Left lobe of liver (tissue), 2 donors: ENCODE data around the gene E4F1. TPM values are rescaled to one million over a fixed set of nuclear protein-coding genes. Genes with fewer than 3 reads are reported as not detected.

Experiments
- ATAC-seq: fragments of 200-7000 bp; cut with Tn5 transposase; one replicate; pipeline ENCODE4 v1.9.1; 2020; ENCODE audit warnings: mild to moderate bottlenecking, moderate library complexity
- DNase-seq: peaks from one replicate; pipeline ENCODE4 v3.0.0-alpha.2; 2020; ENCODE audit warnings: low spot score
- total RNA-seq: library from RNA; stranded (reverse); gene quantifications from one replicate; pipeline ENCODE4 v1.2.1, GENCODE V29; 2021
- donor health status: DM: no; HTN: no; CAD: no; lungs with moderate emphysema.
- donor health status: DM: no; HTN: yes; CAD: no.

The E4F1 gene
- total RNA-seq, 1 donor from 2014 or later: 12.7 TPM

DNA sequence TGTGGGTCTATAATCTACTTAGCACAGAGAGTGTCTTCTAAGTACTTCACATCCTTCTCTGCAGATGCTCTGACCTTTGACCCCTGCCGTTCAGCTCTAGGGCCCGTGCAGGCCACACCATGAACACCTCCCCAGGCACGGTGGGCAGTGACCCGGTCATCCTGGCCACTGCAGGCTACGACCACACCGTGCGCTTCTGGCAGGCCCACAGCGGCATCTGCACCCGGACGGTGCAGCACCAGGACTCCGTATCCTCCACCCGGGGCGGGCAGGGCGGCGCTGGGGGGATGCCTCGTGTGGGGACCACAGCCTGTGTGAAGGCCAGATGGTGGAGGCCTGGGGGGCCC is 17.5 kb upstream of the E4F1 start:
- peak; percentile 25 for ATAC-seq

DNA sequence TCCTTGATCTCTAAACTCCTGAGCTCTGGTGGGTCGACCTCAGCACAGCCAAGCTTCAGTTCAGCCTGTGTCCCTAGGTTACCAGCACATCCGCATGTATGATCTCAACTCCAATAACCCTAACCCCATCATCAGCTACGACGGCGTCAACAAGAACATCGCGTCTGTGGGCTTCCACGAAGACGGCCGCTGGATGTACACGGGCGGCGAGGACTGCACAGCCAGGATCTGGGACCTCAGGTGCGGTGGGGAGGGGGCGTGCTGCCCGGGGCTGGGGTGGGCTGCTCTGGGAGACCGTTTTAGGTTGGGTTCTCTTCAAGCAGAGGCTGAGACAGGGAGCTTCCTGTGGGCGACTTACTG is 17.0 kb upstream of the E4F1 start:
- DNase-seq: no peak
- no peak for ATAC-seq

More for the DNA sequence above, 17.5 kb upstream of the E4F1 start:
- DNase-seq: no peak

DNA sequence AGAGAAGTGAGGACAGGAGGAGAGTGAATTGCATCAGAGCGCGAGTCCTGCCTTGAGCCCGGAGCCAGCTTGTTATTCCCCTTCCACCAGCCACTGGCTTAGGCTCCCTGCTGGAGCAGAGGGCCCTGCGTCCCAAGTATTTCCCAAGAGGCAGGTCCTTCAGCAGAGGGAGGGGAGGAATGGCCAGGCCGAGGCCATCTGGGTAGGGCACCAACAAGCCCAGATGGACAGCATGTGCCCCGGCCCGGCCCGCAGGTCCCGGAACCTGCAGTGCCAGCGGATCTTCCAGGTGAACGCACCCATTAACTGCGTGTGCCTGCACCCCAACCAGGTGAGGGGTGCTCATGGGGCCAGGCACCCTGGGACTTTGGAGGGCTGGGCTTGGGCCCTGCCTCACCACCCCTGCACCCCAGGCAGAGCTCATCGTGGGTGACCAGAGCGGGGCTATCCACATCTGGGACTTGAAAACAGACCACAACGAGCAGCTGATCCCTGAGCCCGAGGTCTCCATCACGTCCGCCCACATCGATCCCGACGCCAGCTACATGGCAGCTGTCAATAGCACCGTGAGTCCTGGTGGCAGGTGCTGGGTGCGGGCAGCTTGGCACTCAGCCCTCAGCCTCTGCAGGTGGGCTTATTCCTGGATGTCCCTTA is 16.5 kb upstream of the E4F1 start:
- DNase-seq (no peak), ATAC-seq (no peak)

DNA sequence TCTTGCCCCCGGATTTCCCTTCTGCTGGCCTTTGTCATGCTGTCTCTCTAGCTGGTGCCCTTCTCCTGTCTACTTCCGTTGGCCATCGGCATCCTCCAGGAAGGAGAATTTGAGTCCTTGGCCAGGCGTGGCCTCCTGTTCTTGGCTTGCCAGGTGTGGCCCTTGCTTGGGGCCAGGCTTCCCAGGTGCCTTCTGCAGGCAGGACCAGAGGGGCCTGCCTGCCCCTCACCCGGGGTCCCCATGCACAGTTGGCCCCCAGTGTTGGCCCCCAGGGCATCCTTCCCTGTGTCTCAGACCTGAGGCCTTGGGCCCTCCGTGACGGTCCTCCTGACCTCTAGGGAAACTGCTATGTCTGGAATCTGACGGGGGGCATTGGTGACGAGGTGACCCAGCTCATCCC is 15.5 kb upstream of the E4F1 start:
- ATAC-seq: no peak

DNA sequence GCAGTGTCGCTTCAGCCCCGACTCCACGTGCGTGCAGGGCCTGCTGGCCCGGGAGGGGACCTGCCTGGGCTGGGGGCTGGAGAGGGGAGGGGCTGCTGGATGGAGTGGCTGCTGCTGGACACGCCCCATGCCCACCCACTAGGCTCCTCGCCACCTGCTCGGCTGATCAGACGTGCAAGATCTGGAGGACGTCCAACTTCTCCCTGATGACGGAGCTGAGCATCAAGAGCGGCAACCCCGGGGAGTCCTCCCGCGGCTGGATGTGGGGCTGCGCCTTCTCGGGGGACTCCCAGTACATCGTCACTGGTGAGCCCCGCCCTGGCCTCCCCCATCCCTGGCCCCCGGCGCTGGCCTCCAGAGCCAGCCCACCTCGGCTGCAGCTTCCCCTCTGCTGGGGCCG is 15.1 kb upstream of the E4F1 start:
- no peak for ATAC-seq
- no peak for DNase-seq

More for the DNA sequence above, 15.5 kb upstream of the E4F1 start:
- DNase-seq: no peak

DNA sequence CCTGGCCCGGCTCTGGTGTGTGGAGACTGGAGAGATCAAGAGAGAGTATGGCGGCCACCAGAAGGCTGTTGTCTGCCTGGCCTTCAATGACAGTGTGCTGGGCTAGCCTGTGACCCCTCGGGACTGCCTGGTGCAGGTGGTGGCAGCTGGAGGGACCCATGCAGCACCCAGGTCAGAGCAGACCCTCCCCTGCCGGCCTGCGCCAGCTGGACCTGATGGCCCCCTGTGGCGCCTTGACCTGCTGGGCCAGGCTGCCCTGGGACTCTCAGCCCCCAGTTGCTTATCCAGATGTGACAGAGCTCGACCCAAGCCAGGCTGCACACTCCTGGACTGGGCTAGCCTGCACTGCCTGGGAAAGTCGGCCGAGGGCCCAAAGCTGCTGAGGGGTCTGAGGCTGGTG is 14.6 kb upstream of the E4F1 start:
- ATAC-seq (no peak), DNase-seq (no peak)

DNA sequence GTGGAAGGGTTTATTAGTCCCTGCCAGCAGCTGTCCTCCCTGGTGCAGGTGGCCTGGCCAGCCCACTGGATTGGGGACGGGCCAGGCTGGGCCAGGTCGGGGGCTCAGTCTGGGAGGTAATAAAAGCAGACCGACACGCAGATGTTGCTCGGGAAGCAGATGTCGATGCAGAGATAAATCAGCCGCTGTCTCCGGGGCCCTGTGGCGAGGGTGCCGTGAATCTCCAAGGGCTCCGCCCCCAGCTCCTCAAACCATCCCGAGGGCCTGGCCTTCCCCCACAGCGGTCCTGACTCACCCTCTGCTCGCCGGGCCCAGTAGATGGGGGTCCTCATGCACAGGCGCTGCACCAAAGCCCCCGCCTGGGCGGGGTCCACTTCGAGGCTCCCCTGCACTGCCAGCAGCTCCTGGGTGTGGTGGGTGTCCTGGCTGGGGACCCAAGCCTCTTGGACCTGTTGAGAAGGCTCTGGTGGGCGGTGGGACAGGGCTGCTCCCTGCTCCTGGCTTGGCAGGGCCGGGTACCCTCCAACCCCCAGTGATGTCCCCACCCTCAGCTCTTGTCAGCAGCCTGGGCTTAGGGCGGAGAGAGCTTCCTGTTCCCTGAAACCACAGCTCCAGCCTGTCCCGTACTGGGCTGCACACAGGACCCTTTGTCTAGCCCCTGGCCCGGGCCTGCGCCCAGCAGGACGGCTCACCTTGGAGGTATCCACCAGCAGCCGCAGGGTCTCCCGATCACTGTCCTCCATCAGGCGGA is 14.0 kb upstream of the E4F1 start:
- DNase-seq (no peak), ATAC-seq (no peak)

DNA sequence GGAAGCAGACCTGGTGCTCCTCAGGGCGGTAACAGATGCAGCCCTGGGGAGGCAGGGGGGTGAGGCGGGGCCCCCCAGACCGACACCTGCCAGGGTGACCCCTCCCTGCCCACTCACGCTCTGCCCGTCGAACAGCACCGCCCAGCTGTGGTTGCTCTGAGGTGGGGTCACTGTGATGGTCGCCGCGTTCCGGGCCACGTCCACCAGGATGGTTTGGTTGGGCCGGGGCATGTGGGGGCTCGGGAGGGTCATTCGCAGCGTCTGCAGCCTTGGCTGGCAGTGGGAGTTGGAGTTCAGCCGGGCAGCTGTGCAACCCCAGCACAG is 13.4 kb upstream of the E4F1 start:
- ATAC-seq (no peak), DNase-seq (no peak)

DNA sequence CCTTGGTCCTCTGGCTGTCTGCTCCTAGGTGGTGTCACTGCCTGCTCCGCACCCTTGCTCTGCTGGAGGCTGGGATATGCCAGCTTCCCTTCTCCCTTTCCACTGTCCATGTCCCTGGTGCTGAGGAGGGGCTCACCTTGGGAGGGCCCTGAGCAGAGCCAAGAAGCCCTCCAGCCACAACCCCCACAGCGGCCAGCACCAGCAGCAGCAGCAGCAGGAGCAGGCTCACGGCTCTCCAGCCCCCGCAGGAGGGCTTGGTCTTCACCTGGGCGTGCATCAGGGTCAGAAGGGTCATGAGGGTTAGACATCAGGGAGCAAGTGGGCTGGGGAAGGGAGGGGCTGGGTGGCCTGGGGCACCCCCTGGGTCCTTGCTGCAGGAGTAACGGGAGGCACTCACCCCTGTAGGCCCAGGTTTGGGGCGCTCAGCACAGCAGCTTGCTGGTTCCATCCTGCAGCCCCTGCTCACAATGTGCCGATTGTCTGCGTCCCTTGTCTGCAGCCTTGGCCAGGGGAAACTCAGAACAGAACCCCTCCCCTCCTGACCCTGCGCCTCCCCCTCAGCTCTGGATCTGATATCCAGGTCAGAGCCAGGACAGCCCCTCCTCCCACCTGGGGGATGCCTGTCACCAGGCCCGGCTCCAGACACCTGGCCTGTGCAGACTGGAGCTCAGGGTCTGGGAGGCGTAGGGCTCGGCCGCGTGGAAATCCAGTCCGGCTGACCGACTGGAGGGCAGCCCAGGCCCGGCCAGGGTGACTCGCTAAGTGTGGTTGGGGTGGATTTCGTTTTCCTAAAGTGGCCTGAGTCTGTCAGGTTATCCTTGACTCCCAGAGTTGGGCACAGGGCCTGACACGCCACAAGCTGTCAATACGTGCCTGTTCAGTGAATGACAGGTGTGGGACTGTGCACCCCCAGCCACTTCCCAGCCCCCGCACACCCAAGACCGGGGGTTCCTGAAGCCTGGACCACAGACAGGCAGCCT is 12.7 kb upstream of the E4F1 start, which contains the start of gene BRICD5:
Gene BRICD5 (minus strand): TSS at position 478 of the 980 bp plus-strand sequence. CDS start 30 bp downstream, at position 448.
- ATAC-seq: no peak

DNA sequence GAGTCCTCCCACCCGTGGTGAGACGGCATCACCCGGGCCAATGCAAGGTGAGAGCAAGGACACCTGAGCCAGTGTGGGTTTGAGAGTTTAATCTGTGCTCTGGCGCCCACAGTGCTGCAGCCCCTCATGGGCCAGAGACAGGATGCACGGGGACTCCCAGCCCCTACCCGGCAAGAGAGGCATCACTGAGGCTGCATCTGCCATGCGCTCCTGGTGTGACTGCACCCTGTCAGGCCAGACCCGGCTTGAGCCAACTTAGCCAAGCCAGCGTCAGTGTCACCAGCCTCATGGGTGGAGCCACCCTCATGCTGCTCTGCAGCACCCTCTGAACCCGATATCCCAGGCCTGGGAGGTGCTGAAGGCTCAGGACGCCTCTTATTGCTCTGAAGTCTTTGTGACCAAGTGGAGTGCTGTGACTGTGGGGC is 11.5 kb upstream of the E4F1 start:
- ATAC-seq: no peak
- DNase-seq: no peak

More for the DNA sequence above, 12.7 kb upstream of the E4F1 start, which contains the start of gene BRICD5:
- DNase-seq: no peak

DNA sequence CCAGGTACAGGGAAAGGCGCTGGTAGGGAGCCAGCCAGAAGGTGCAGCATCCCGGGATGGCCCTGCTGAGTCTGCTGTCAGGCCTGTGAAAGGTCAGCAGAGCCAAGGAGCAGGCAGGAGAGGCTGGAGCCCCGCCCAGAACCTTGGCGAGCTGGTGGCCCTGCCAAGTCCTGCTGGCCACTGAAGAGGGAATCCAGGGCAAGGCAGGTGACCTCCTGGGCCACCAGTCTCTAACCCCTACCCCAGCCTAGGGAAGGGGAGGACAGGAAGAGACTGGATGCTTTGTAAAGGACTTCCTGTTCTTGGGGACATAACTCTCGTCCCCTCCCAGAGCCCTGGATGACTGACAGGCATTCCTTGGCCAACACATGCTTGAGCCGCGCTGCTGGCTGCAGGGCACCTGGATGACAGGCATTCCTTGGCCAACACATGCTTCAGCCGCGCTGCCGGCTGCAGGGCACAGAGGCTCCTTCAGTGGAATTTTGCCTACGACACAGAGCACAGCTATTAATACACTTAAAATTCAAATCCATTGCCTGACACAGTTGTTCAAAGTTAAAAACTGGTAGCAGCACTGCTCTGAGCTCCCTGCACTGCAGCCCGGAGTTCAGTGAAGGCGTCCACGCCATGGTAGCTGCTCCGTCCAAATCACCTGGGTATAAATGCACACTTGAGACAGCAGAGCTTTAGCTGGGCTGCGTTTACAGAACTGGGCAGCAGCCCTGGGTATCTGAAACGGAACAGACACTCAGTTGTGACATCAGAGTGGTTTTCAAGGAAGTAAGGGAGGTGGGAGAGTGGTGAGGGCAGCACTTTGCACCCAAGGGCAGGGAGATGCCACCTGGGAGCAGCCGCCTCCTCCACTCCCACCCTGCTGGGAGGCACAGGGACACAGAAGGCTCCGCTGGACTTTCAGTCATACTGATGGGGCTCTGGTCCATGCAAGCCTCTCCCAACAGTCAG is 10.7 kb upstream of the E4F1 start:
- DNase-seq (no peak), ATAC-seq (no peak)

DNA sequence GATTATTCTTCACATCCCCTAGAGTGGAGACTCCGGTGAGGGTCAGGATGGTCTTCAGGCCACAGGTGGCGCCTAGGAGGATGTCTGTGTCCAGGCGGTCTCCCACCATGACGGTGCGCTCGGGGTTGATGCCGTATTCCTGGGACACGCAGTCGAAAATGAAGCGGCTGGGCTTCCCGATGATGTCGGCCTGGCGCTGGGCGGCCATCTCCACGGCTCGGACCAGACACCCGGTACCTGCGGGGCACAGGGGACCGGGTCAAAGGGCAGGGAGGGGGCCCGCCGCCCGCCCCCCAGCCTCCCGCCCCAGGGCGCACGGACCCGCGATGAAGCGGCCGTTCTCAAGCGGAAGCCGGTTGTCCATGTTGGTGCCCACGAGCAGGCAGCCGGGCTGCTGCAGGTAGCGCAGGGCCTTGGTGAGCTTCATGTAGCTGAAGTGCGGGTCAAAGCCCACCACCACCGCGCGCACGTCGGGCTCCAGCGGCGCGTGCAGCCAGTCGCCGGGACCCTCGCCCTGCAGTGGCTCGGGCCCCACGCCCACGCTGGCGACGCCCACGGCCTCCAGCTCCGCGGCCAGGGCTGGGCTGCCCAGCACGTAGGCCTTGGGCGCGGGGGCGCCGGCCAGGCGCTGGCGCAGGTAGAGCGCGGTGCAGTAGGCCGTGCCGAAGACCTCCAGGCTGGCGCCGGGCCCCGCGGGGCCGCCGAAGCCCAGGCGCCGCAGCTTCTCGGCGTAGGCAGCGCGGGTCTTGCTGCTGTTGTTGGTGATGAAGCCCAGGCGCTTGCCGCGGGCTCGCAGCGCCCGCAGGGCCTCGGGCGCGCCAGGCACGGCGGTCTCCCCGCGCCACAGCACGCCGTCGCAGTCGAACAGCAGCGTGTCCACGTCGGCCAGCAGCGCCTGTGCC is 9.3 kb upstream of the E4F1 start:
- DNase-seq: no peak
- ATAC-seq: no peak

DNA sequence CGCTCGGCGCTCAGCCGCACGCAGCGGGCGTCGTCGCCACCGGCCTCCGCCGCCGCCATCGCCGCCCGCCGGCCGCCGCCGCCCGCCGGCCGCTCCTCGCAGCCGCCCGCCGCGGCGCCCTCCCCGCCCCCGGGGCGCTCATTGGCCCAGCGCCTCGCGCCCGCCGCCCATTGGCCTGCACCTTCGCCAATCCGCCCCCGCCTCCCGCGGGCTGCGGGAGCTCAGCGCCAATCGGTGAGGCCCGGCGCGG is 8.7 kb upstream of the E4F1 start, which contains the start of gene PGP:
Gene PGP (minus strand): TSS at position 122 of the 250 bp plus-strand sequence. CDS start 63 bp downstream, at position 59.
- ATAC-seq: peak; percentile 88

DNA sequence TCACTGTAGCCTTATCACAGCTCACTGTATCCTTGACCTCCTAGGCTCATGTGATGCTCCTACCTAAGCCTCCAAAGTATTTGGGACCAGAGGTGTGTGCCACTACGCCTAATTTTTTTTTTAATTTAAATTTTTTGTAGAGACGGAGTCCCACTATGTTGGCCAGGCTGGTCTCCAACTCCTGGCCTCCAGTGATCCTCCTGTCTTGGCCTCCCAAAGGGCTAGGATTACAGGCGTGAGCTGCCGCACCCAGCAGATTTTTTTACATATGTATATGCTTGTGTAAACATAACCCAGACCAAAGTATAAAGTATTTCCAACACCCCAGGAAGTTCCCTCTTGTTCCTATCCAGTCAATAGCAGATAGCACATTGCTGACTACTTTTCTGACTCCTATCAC is 7.1 kb upstream of the E4F1 start:
- no peak for DNase-seq
- ATAC-seq: no peak

More for the DNA sequence above, 8.7 kb upstream of the E4F1 start, which contains the start of gene PGP:
- DNase-seq: no peak

DNA sequence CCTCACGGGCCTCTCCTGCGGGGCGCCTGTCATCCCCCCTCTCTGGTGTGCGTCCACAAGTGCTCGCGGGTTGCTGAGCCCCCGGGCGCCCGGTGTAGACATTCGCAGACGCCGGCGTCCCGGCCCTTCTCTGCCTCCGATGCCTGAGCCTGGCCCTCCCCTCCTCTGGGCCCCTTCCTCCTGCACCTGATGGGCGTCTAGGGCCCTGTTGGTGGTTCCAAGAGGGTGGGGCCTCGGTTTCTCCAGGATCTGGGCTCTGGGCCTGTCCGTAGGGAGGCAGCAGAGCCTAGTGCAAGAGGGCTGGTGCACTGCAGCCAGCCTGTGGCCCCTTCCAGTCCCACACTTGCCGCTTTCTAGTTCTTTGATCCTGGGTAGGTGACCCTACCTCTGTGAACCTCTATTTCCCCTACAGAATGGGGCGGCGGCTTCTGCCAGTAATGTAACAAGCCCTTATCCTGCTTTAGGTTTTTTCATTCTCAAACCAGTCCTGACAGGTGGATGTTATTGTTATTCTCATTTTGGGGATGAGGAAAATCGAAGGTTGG is 623 bp downstream of the E4F1 start:
- ATAC-seq (peak; percentile 71), DNase-seq (peak; percentile 74)

DNA sequence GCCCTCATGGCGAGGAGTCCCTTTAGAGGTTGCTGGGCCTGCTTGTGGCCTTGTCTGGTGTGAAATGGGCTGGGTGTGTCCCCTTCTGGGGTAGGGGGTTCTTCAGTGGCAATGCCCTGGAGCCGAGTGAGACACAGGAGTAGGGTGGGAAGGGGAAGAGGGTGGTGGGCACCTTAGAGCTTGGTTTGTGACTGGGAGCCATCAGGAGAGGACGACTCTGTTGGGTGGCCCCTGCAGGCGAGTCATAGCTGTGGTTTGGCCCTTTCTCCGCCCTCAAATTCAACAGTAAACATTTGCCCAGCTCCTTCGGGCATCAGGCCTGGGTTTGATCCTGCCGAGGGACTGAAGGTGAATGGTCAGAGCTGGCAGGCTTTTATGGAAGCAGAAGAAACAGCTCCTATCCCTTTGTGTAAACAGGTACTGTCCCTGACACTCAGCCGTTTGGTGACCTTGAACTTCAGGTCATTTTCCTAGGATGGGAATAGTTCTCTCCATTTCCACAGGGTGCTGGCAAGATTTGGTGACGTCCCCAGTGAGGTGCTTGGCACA is 2.9 kb downstream of the E4F1 start:
- ATAC-seq: peak; percentile 44
- DNase-seq: peak; percentile 88

DNA sequence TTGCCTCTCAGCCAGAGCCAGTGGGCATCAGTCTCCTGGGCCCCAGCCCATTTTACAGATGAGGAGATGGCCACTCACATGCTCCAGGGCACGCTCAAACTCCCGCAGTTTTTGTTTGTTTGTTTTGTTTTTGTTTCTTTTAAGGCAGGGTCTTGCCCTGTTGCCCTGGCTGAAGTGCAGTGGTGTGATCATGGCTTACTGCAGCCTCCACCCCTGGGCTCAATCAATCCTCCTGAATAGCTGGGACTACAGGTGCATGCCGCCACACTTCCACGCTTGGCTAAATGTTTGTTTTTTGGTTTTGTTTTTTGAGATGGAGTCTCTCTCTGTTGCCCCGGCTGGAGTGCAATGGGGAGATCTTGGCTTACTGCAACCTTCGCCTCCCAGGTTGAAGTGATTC is 3.5 kb downstream of the E4F1 start:
- ATAC-seq (no peak), DNase-seq (no peak)

DNA sequence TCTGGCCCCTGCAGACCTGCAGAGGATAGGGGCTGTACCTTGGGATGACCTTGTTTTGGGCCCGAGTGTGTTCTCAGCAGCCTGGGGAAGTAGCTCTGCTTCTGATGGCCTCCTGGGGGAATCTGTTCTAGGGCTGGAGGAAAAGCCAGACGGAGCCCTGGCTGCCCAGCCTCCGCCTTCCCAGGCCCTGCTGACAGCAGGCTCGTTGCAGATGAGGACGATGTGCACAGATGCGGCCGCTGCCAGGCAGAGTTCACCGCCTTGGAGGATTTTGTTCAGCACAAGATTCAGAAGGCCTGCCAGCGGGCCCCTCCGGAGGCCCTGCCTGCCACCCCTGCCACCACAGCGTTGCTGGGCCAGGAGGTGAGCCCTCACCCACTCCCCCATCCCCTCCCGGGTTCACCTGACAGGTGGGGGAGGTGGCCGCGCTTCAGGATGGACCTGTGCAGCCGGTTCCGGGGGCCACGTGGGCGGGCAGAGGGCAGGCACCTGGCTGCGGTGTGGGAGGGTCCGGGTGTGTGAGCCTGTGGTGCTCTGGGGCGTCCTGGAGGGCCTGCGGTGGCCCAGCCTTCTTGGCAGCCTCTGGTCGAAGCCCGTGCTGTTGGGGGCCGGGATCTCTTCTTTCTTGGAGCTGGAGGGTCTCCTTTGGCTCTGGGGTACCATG is 4.9 kb downstream of the E4F1 start:
- ATAC-seq: no peak
- no peak for DNase-seq
